Fibroblast of skin of back (primary cell): ENCODE measurements around the gene AJAP1.

Experiments used
- DNase-seq: peaks from one replicate; pipeline ENCODE4 v3.0.0-alpha.2; 2013

Gene AJAP1

GRCh38 chr1:4658643-4659628 lies 4.5 kb downstream of the AJAP1 start:
- DNase-seq = peak; percentile 33

DNA sequence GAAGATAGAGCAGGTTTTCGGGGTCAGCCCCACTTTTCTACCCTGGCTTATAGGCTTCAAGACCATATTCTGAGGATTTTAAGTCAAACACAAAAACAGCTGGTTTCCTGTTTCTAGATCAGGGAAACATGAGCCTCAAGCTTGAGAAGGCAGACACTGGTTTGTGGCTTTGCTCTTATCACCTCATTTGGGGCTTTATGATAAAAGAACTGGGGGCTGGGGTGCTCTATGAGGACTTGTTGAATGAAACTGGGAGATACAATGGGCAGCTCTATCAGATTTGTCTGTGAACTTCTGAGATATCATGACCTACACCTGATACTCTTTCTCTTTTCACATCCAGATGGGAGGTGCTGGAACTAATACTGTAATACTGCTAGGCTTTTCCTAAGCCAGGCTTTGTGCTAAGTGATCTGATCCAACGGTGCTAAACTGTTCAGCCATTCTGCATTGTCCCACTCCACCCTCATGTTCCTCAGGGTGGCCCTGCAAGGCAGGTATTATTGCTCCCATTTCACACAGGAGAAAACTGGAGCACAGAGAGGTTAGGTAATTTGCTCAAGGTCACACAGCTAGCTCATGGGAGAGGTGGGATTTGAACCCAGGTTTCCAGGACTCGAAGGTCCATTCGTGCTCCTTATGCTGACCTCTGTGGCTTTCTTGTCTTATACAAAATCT lies 6.6 kb downstream of the AJAP1 start:
- DNase-seq = no peak

- no peak for DNase-seq
Measured at GRCh38 chr1:4661595-4661917, 7.1 kb downstream of the AJAP1 start.

DNA sequence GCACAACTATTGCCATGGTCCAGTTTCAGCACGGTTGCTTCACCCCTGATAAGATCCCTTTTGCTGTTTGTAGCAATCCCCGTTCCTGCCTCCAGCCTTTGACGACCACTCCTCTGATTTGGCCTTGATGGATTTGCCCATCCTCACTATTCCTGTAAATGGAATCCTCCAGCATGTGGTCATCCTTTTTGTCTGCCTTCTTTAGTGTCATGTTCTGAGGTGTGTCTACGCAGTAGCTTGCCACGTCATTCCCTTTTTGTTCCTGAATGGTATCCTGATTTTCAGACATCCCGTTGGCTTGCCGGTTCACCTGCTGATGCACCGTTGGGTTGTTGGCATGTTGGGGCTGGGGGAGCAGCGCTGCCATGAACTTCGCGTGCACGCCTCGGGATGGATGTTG lies 7.8 kb downstream of the AJAP1 start:
- DNase-seq = no peak

DNA sequence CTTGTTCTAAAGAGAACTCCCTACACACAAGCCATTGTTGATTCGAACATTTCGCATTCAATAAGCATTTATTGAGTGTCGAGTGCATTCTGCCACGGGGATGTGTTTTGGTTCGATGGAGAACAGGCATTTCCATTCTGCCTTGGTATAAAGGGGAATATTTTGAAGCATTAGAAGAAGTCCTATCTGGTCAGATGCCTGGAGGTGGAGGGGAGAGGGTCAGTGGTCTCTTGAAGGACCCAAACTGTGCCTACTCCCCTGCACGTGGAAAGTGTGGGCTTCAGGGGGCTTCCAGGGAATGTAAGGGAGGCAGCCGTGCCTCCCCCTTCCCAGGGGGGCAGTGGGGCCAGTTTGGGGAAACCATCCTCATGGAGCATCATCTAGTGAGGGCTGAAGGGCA lies 8.3 kb downstream of the AJAP1 start:
- no peak for DNase-seq

GRCh38 chr1:4664095-4664494 lies 9.7 kb downstream of the AJAP1 start:
- no peak for DNase-seq

DNA sequence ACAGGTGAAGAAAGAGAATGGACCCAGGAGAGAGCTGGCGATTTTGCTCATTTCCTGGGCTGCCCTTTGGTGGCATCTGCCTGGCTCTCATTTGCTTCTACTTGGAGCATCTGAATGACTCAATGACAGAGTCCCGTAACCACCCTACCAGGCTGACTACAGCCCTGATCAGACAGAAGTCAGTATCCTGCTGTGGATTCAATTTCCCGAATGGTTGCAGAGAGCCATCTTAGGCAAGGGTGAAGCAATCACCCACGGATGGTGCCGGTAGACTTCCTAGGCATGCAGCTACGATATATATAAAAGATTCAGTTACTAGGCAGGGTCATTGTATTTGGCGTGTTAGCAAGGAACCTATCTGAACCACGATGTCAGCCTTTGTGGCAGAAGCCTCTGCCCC lies 10.2 kb downstream of the AJAP1 start:
- DNase-seq = peak; percentile 66

GRCh38 chr1:4665456-4665855 lies 11.0 kb downstream of the AJAP1 start:
- no peak for DNase-seq

DNA sequence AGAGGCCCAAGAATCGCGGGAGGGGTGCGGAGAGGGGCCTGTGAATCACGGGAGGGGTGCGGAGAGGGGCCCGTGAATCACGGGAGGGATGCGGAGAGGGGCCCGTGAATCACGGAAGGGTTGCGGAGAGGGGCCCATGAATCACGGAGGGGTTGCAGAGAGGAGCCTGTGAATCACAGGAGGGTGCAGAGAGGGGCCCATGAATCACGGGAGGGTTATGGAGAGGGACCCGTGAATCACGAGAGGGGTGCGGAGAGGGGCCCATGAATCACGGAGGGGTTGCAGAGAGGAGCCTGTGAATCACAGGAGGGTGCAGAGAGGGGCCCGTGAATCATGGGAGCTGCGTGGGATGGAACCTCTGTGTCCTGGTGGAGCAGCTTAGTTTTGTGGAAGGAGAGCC lies 12.3 kb downstream of the AJAP1 start:
- DNase-seq = peak; percentile 70

DNA sequence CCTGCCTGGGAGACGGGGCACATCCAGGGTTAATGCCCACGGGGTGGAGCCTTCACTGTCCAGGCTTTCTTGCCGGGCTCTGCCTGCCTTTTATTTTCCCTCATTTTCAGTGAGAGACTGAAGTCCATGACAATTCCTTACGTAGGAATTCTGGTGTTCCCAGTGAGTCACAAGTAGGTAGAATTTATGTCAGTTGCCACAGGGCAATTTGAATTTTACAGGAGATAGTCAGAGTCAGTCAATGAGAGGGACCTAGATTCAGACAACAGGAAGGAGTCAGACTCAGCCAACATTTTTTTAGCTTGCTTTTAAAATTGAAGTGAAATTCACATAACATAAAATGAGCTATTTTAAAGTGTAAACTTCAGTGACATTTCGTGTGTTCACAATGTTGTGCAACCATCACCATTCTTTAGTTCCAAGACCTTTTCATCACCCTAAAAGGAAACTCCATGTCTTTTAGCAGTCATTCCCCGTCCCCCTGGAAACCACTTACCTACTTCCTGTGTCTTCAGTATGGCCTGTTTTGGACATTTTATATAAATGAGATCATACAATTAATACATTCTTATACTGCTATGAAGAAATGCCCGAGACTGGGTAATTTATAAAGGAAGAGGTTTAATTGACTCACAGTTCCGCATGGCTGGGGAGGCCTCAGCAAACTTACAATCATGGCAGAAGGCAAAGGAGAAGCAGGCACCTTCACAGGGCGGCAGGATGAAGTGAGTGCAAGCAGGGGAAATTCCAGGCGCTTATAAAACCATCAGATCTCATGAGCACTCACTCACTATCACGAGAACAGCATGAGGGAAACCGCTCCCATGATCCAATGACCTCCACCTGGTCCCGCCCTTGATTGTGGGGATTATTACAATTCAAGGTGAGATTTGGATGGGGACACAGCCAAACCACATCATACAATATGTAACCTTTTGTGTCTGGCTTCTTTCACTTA lies 14.6 kb downstream of the AJAP1 start:
- peak; percentile 90 for DNase-seq

DNA sequence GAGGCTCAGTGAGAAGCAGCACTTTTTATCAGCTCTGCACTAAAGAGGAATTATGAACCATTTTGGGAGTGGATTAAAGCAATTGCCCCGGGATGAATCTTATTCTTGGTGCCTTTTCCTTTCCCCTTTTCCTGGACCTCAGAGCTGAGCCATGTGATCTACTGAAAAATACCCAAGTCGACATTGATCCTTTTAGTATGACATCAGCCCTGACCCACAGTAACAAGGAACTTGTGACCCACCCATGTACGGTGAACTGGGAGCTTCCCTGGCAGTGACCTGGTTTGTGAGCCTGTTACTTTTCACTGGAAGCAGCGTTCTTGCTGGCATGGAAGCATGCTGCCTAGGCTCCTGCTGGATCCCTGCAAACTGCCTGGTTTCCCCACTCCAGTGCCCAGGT lies 15.9 kb downstream of the AJAP1 start:
- DNase-seq = no peak

- no peak for DNase-seq
Measured at GRCh38 chr1:4671828-4672227, 17.4 kb downstream of the AJAP1 start.

DNA sequence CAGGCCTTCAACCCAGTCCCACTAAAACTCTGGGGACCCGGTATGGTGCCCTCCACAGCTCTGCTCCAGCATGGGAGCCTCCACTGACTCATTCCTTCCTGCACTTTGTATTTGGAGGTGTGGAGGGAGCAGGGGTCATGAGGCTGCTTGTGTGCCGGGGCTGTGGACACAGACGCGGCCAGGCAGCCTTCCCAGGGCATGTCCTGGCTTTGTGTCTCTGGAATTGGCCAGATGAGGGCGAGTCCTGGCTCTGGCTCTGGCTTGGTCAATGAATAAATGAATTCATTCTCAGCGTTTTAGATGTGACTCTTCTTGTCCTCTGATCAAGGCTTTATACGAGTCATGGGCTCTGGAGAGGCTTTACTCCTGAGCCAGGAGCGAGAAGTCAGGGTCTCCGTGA lies 19.1 kb downstream of the AJAP1 start:
- DNase-seq = no peak

DNA sequence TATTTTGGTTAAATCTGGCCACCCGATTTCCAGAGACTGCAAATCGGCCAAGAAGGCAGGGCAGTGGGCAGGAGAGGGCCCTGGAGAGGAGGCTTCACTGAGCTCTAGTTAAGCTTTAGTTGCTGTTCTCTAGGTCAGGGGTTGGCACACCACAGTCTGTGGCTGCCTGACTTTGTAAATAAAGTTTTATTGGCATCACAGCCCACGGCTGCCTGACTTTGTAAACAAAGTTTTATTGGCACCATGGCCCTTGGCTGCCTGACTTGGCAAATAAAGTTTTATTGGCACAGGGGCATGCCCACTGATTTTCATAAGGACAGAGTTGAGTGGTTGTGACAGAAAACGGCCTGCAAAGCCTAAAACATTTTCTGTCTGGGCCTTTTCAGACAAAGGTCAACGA lies 19.7 kb downstream of the AJAP1 start:
- DNase-seq = no peak

DNA sequence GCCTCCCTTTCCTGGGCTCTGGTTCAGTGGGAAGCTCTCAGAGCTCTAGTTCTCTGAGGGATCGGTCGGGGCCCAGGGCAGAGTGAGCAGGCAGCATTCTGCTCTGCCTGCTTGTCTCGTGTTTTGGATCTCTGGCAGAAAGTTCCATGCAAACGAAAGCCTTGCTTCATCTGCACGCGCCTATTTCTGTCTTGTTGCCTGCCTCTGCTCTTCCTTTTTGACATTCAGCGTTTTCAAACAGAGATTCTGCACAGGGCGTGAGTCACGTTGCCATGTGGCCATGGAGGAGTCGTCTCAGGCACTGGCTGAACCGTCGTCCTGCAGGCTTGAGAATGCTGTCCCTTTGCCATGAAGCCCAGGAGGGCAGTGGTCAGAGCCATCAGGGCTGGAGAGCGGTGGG lies 20.3 kb downstream of the AJAP1 start:
- DNase-seq = no peak

DNA sequence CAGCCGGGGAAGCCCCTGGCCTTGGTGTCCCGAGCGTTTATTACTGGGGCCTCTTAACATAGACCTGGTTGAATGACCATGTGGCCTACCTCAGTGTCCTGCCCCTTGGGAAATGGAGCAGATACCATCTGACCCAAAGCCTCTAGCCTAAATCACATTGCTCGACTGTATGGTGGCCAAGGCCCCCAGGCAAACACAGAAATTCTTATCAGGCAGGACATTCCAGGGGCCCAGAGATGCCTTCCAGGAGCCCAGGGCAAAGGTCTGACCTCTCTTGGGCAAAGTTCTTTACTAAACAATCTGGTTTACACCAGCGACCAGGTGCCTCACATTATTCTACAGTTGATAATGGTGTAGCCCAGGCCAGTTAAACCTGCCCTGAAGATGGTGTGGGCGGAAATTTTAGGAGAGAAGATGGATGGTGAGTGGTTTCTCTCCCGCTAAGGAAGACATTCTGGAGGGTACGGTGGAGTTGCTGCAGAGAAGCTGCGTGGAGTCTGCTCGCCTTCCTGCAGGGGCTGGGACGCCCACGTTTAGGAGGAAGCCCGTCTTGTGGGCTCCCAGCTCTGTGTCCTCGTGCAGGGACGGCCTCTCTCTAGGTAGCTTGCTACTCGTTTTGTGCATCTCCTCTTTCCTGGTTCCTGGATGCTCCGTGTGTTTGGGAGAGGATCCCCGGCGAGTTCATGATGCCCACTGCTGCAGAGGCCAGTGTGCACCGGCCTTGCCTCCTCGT lies 21.2 kb downstream of the AJAP1 start:
- DNase-seq = no peak

- no peak for DNase-seq
Measured at GRCh38 chr1:4676253-4676652, 21.8 kb downstream of the AJAP1 start.

DNA sequence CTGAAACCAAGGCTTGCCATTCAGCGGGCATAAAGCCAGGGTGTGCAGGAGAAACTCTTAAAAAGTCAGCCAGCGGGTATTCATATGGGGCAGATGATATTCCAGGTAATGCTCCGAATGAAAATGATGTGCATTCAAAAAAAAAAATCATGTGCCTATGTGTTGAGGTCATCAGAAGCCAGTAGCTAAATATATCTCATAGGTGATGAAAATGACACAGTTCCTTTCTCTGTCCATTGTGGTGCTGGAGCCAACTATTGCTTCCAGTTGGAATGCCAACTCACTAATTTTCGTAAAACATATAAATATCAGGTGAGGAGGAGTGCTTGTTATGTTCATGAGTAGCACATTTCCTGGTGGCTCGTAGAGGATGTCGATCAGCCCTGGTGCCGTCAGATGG lies 23.2 kb downstream of the AJAP1 start:
- DNase-seq = no peak

DNA sequence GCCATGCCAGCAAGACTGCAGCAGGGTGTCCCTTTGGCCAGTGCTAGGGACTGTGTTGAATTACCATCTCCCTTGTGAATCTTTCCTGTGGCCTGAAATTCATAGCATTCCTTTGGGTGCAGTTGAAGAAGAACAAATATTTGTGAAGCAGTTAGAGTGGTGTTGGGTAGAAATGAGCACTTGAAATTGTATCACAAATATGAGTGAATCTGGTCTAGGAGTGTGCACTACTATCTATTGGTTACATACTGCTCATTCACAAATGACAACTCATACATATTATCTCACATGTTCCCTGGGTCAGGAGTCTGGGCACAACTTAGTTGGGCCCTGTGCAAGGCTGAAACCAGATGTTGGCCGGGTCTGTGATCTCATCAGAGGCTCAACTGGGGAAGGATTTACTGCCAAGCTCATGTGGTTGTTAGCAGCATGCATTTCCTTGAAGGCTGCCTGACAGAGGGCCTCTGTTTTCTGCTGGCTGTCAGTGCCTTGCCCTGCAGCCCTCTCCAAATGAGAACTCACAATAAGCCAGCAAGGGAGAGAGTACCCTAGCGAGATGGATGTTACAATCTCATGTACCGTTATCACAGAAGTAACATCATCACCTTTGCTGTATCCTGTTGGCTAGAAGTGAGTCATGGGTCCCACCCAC lies 23.8 kb downstream of the AJAP1 start:
- peak; percentile 66 for DNase-seq

- no peak for DNase-seq
Measured at GRCh38 chr1:4681026-4681425, 26.6 kb downstream of the AJAP1 start.

GRCh38 chr1:4682607-4683220 lies 28.3 kb downstream of the AJAP1 start:
- DNase-seq = no peak
